ENCODE results near the gene TRIP13.
"Not testable (repeated sequence)": the region's sequence is repeated elsewhere in the genome, so short reads cannot be mapped to it uniquely, and the experiment has no call there.

Gene TRIP13

GRCh38 chr5:932151-932627 lies 39.5 kb downstream of the TRIP13 start:
- TF ChIP-seq CTCF (IDR thresholded peaks at IDR 0.05) = no peak
- H3K36me3 ChIP-seq (ENCODE audit: control insufficient read depth, insufficient read depth, low read length) = no peaks in the 10 kb centered on the region
- H3K27me3 ChIP-seq (ENCODE audit: control insufficient read depth, insufficient read depth, low read length) = no peaks in the 10 kb centered on the region
- no peaks in the 10 kb centered on the region for H3K4me1 ChIP-seq
- H3K4me3 ChIP-seq (ENCODE audit: low read depth, low read length) = no peak overlapping the region
- H3K9me3 ChIP-seq (ENCODE audit: control insufficient read depth, low read length) = no peaks in the 10 kb centered on the region
- H2AFZ ChIP-seq = no peak overlapping the region
- no peak overlapping the region for H3K27ac ChIP-seq
- H3K9ac ChIP-seq = no peak overlapping the region
- H3K79me2 ChIP-seq = no peaks in the 10 kb centered on the region
- no peak overlapping the region for H3K4me2 ChIP-seq (ENCODE audit: low read length)

GRCh38 chr5:932628-933250 lies 40.1 kb downstream of the TRIP13 start:
- H3K79me2 ChIP-seq = no peaks in the 10 kb centered on the region
- no peak overlapping the region for H3K4me2 ChIP-seq (ENCODE audit: low read length)
- H3K4me3 ChIP-seq (ENCODE audit: low read depth, low read length) = no peak overlapping the region
- no peaks in the 10 kb centered on the region for H3K4me1 ChIP-seq
- H3K27me3 ChIP-seq (ENCODE audit: control insufficient read depth, insufficient read depth, low read length) = no peaks in the 10 kb centered on the region
- H2AFZ ChIP-seq = no peak overlapping the region
- H3K36me3 ChIP-seq (ENCODE audit: control insufficient read depth, insufficient read depth, low read length) = no peaks in the 10 kb centered on the region
- TF ChIP-seq CTCF (IDR thresholded peaks at IDR 0.05) = no peak
- H3K9me3 ChIP-seq (ENCODE audit: control insufficient read depth, low read length) = no peaks in the 10 kb centered on the region
- H3K9ac ChIP-seq = no peak overlapping the region
- no peak overlapping the region for H3K27ac ChIP-seq

GRCh38 chr5:933251-933861 lies 40.7 kb downstream of the TRIP13 start:
- TF ChIP-seq CTCF (IDR thresholded peaks at IDR 0.05) = no peak
- no peaks in the 10 kb centered on the region for H3K79me2 ChIP-seq
- no peaks in the 10 kb centered on the region for H3K27me3 ChIP-seq (ENCODE audit: control insufficient read depth, insufficient read depth, low read length)

GRCh38 chr5:933951-934350 lies 41.3 kb downstream of the TRIP13 start:
- not testable (repeated sequence) for H3K4me1 ChIP-seq; H3K36me3 ChIP-seq (ENCODE audit: control insufficient read depth, insufficient read depth, low read length); H3K4me3 ChIP-seq (ENCODE audit: low read depth, low read length); H3K79me2 ChIP-seq; H3K4me2 ChIP-seq (ENCODE audit: low read length); H3K27me3 ChIP-seq (ENCODE audit: control insufficient read depth, insufficient read depth, low read length); H2AFZ ChIP-seq; H3K27ac ChIP-seq; H3K9me3 ChIP-seq (ENCODE audit: control insufficient read depth, low read length); H3K9ac ChIP-seq

More at GRCh38 chr5:933251-933861, 40.7 kb downstream of the TRIP13 start:
- no peak overlapping the region for H3K9ac ChIP-seq
- no peaks in the 10 kb centered on the region for H3K9me3 ChIP-seq (ENCODE audit: control insufficient read depth, low read length)
- no peak overlapping the region for H3K4me2 ChIP-seq (ENCODE audit: low read length)
- no peaks in the 10 kb centered on the region for H3K36me3 ChIP-seq (ENCODE audit: control insufficient read depth, insufficient read depth, low read length)
- no peak overlapping the region for H3K27ac ChIP-seq
- H3K4me3 ChIP-seq (ENCODE audit: low read depth, low read length) = no peak overlapping the region
- no peaks in the 10 kb centered on the region for H3K4me1 ChIP-seq
- H2AFZ ChIP-seq = no peak overlapping the region

GRCh38 chr5:934381-934967 lies 41.8 kb downstream of the TRIP13 start:
- not testable (repeated sequence) for H3K4me2 ChIP-seq (ENCODE audit: low read length); H3K4me1 ChIP-seq; H3K9ac ChIP-seq; H2AFZ ChIP-seq; H3K9me3 ChIP-seq (ENCODE audit: control insufficient read depth, low read length); H3K36me3 ChIP-seq (ENCODE audit: control insufficient read depth, insufficient read depth, low read length); H3K27me3 ChIP-seq (ENCODE audit: control insufficient read depth, insufficient read depth, low read length); H3K4me3 ChIP-seq (ENCODE audit: low read depth, low read length); H3K27ac ChIP-seq; H3K79me2 ChIP-seq

Measured in parathyroid adenoma (tissue), 2 donors.